ENCODE data around the gene ORM1.

ORM1 gene

GRCh38 chr9:114341152-114341830 lies 18.4 kb downstream of the ORM1 start:
- CTCF ChIA-PET: interaction anchor here (0.6 to 1.0 kb wide), 4 partner anchors 64 to 312 kb away, joined by 3 to 4 read pairs (median 4); no protein-coding TSS in a partner anchor
- no peaks in the 10 kb centered on the region for H3K4me1 ChIP-seq (ENCODE audit: control insufficient read depth, insufficient read depth, low read length)
- H3K9me3 ChIP-seq (ENCODE audit: control insufficient read depth, insufficient read depth, low read depth, low read length): no peaks in the 10 kb centered on the region
- POLR2A ChIA-PET: no interaction called here
- H3K36me3 ChIP-seq (ENCODE audit: control insufficient read depth in 2 of 2, insufficient read depth in 1 of 2, low read length in 2 of 2): no peaks in the 10 kb centered on the region
- H3K4me3 ChIP-seq (ENCODE audit: low read depth, low read length): no peak overlapping the region
- TF ChIP-seq SALL2 (tag by site-specific recombination; IDR thresholded peaks at IDR 0.05; ENCODE audit: borderline replicate concordance): no peak
- TF ChIP-seq RBAK (tag by site-specific recombination; IDR thresholded peaks at IDR 0.05): no peak
- TF ChIP-seq SP3 (tag by site-specific recombination; IDR thresholded peaks at IDR 0.05): no peak
- TF ChIP-seq ZNF692 (tag by site-specific recombination; IDR thresholded peaks at IDR 0.05): no peak
- no peak for TF ChIP-seq ZSCAN4 (tag by site-specific recombination; IDR thresholded peaks at IDR 0.05)
- no peak for TF ChIP-seq ZNF596 (tag by site-specific recombination; IDR thresholded peaks at IDR 0.05)
- TF ChIP-seq CTCF (tag by site-specific recombination; IDR thresholded peaks at IDR 0.05): no peak
- TF ChIP-seq ZNF501 (tag by site-specific recombination; IDR thresholded peaks at IDR 0.05): no peak
- TF ChIP-seq ZBTB1 (tag by site-specific recombination; IDR thresholded peaks at IDR 0.05): no peak
- no peak overlapping the region for H3K27ac ChIP-seq (ENCODE audit: extremely low read depth, low read depth, low read length)

- TF ChIP-seq SCRT2 (tag by site-specific recombination; IDR thresholded peaks at IDR 0.05): no peak
- TF ChIP-seq HOXD13 (CRISPR knock-in tag; IDR thresholded peaks at IDR 0.05; ENCODE audit: borderline replicate concordance): no peak
- TF ChIP-seq GLI4 (tag by site-specific recombination; IDR thresholded peaks at IDR 0.05): no peak
- no peak for TF ChIP-seq ZNF510 (tag by site-specific recombination; IDR thresholded peaks at IDR 0.05; ENCODE audit: insufficient replicate concordance)
- no peak for TF ChIP-seq ZBTB8A (tag by site-specific recombination; IDR thresholded peaks at IDR 0.05)
- no peak for TF ChIP-seq ZBTB26 (tag by site-specific recombination; optimal IDR thresholded peaks at IDR 0.05)
- TF ChIP-seq ZNF146 (tag by site-specific recombination; IDR thresholded peaks at IDR 0.05): no peak
- no peak for TF ChIP-seq BCL11A (tag by site-specific recombination; IDR thresholded peaks at IDR 0.05; ENCODE audit: low read depth)
- no peak for TF ChIP-seq ZBTB17 (tag by site-specific recombination; IDR thresholded peaks at IDR 0.05)
- TF ChIP-seq ZNF530 (tag by site-specific recombination; IDR thresholded peaks at IDR 0.05; ENCODE audit: low read depth): no peak
- TF ChIP-seq SALL2 (tag by site-specific recombination; IDR thresholded peaks at IDR 0.05; ENCODE audit: borderline replicate concordance): no peak
- no peak for TF ChIP-seq ZNF148 (tag by site-specific recombination; IDR thresholded peaks at IDR 0.05; ENCODE audit: borderline replicate concordance)
- no peak for TF ChIP-seq ZNF248 (tag by site-specific recombination; IDR thresholded peaks at IDR 0.05)
- POLR2A ChIA-PET: interaction anchor here (0.6 kb wide), 1 partner anchor 1243 kb away, joined by 3 read pairs; no protein-coding TSS in a partner anchor
- Histone ChIP-seq H3K27ac (ENCODE audit: extremely low read depth, low read depth, low read length) (no peak overlapping the region), H3K36me3 (ENCODE audit: control insufficient read depth in 2 of 2, insufficient read depth in 1 of 2, low read length in 2 of 2) (no peaks in the 10 kb centered on the region), H3K9me3 (ENCODE audit: control insufficient read depth, insufficient read depth, low read depth, low read length) (no peaks in the 10 kb centered on the region), H3K4me3 (ENCODE audit: low read depth, low read length) (no peak overlapping the region), H3K4me1 (ENCODE audit: control insufficient read depth, insufficient read depth, low read length) (no peaks in the 10 kb centered on the region)
- CTCF ChIA-PET: interaction anchor here (0.6 to 1.0 kb wide), 3 partner anchors 114 to 311 kb away, joined by 3 to 4 read pairs (median 3); no protein-coding TSS in a partner anchor
Observed at GRCh38 chr9:114341991-114342390, 19.1 kb downstream of the ORM1 start.

Data from HEK293 (cell line).